Mesothelial cell of epicardium (in vitro differentiated cells): ENCODE results near the gene MATN4. TPM values are rescaled to one million over a fixed set of nuclear protein-coding genes. Genes with fewer than 3 reads are reported as not detected.

Source experiments
- DNase-seq, 2 experiments: peaks; one replicate each; pipeline ENCODE4 v3.0.0; 2021; ENCODE audit warnings: low spot score in 2 of 2; ENCODE audit not compliant: unreplicated experiment in 2 of 2
- H3K27ac Mint-ChIP-seq: 2 replicates; pipeline ENCODE4 v1.8.0; 2021; ENCODE audit warnings: mixed read lengths
- H3K27me3 Mint-ChIP-seq: 2 replicates; pipeline ENCODE4 v1.8.0; 2021; ENCODE audit warnings: low read depth, mixed read lengths
- H3K36me3 Mint-ChIP-seq: 2 replicates; pipeline ENCODE4 v1.8.0; 2021; ENCODE audit warnings: mixed read lengths
- H3K4me1 Mint-ChIP-seq: 2 replicates; pipeline ENCODE4 v1.8.0; 2021; ENCODE audit warnings: mixed read lengths
- H3K4me3 Mint-ChIP-seq: 2 replicates; pipeline ENCODE4 v1.8.0; 2021; ENCODE audit warnings: mild to moderate bottlenecking, moderate library complexity, mixed read lengths
- H3K9me3 Mint-ChIP-seq: 2 replicates; pipeline ENCODE4 v1.8.0; 2021; ENCODE audit warnings: mixed read lengths
- total RNA-seq: library from RNA; stranded (reverse); gene quantifications from 3 replicates; pipeline ENCODE4 v1.2.1, GENCODE V29; 2021
- TF ChIP-seq, protein P1 (sequence below): fragments of 200-600 bp; sonication (generic); IDR thresholded peaks from one replicate; pipeline ENCODE4 v1.5.0; 2021; ENCODE audit warnings: antibody characterized with exemption; ENCODE audit not compliant: unreplicated experiment

MATN4 gene
- total RNA-seq, 1 donor from 2014 or later = not detected

DNA sequence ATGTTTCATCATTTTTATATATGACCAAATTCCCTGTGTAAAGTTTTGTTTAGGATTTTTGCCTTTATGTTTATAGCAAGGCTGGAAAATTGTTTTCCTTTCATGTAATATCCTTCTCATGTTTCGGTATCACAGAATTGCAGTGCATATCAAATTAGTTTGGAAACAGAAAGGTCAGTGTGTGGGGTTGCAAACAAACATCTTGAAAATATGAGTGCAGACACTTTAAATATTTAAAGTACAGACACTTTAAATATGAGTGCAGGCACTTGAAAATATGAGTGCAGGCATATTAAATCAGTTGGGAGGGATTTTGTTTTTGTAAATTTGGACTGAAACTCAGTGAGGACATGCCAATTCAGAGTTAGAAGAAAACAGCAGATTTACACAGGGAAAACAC lies 60.2 kb downstream of the MATN4 start:
- H3K27ac Mint-ChIP-seq = no peak overlapping the region

DNA sequence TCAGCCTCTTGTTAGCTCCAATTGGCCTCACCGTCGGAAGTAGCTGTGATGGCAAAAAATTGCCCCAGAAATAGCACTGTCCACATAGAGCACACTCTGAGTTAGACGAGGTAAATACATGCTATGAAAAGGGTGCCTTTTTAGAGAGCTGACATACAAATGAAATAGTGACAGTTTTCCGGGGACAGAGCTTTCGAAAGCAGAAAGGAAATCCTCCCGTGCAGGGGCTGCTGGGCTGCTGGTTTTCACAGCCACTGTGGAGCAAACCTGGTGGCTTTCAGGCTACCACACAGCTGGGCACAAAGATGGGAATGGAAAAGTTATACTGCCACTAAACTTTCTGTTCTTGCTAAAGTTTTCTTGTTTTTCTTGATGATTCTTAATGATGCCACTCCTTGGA lies 62.0 kb downstream of the MATN4 start:
- TF ChIP-seq, protein P1, sequence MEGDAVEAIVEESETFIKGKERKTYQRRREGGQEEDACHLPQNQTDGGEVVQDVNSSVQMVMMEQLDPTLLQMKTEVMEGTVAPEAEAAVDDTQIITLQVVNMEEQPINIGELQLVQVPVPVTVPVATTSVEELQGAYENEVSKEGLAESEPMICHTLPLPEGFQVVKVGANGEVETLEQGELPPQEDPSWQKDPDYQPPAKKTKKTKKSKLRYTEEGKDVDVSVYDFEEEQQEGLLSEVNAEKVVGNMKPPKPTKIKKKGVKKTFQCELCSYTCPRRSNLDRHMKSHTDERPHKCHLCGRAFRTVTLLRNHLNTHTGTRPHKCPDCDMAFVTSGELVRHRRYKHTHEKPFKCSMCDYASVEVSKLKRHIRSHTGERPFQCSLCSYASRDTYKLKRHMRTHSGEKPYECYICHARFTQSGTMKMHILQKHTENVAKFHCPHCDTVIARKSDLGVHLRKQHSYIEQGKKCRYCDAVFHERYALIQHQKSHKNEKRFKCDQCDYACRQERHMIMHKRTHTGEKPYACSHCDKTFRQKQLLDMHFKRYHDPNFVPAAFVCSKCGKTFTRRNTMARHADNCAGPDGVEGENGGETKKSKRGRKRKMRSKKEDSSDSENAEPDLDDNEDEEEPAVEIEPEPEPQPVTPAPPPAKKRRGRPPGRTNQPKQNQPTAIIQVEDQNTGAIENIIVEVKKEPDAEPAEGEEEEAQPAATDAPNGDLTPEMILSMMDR = no peak
- H3K4me3 Mint-ChIP-seq = no peak overlapping the region
- H3K36me3 Mint-ChIP-seq = no peaks in the 10 kb centered on the region
- no peaks in the 10 kb centered on the region for H3K9me3 Mint-ChIP-seq
- H3K4me1 Mint-ChIP-seq = no peaks in the 10 kb centered on the region
- DNase-seq = no peak
- H3K27ac Mint-ChIP-seq = no peak overlapping the region
- peaks cover 92% of the 10 kb centered on the region for H3K27me3 Mint-ChIP-seq

More for the DNA sequence above, 60.2 kb downstream of the MATN4 start:
- Mint-ChIP-seq H3K4me1 (no peaks in the 10 kb centered on the region), H3K36me3 (no peaks in the 10 kb centered on the region), H3K27me3 (peaks cover 89% of the 10 kb centered on the region), H3K4me3 (no peak overlapping the region), H3K9me3 (no peaks in the 10 kb centered on the region)
- TF ChIP-seq, protein P1 = no peak
- DNase-seq = no peak

Other genes with a start within 250 kb of the MATN4 start
- gene KCNS1, start 207.2 kb downstream of the MATN4 start, total RNA-seq = 0.09 TPM in 1 of 3 replicates, not detected in the others
- not detected in 3 replicates for gene WFDC5, start 193.1 kb downstream of the MATN4 start, total RNA-seq
- gene WFDC12, start 183.8 kb downstream of the MATN4 start, total RNA-seq = not detected in 3 replicates
- gene PI3, start 133.4 kb downstream of the MATN4 start, total RNA-seq = not detected in 3 replicates
- not detected in 3 replicates for gene SEMG1, start 101.3 kb downstream of the MATN4 start, total RNA-seq
- gene SEMG2, start 86.9 kb downstream of the MATN4 start, total RNA-seq = not detected in 3 replicates
- gene SLPI, start 53.7 kb downstream of the MATN4 start, total RNA-seq = not detected in 3 replicates
- not detected in 3 replicates for gene RBPJL, start 1.5 kb downstream of the MATN4 start, total RNA-seq
- gene SDC4, start 40.1 kb upstream of the MATN4 start, total RNA-seq = 44.3 to 46.7 TPM (median 46.7 TPM) in 3 replicates
- gene SYS1, start 54.9 kb upstream of the MATN4 start, total RNA-seq = 25.6 to 27.2 TPM (median 26.7 TPM) in 3 replicates
- gene TP53TG5, start 70.0 kb upstream of the MATN4 start, total RNA-seq = 0.47 to 0.69 TPM in 2 of 3 replicates, not detected in the other
- gene DBNDD2, start 100.0 kb upstream of the MATN4 start, total RNA-seq = 10.5 to 11.4 TPM (median 11.0 TPM) in 3 replicates
- 63.0 to 71.5 TPM (median 70.8 TPM) in 3 replicates for gene PIGT, start 107.8 kb upstream of the MATN4 start, total RNA-seq
- 57.8 to 61.9 TPM (median 61.3 TPM) in 3 replicates for gene WFDC2, start 161.5 kb upstream of the MATN4 start, total RNA-seq
- not detected in 3 replicates for gene SPINT3, start 207.3 kb upstream of the MATN4 start, total RNA-seq
- gene WFDC6, start 231.2 kb upstream of the MATN4 start, total RNA-seq = not detected in 3 replicates
- gene EPPIN, start 239.1 kb upstream of the MATN4 start, total RNA-seq = not detected in 3 replicates